ENCODE results near the gene FCHSD2. TPM values are rescaled to one million over a fixed set of nuclear protein-coding genes. Genes with fewer than 3 reads are reported as not detected.

The FCHSD2 gene
- total and polyA plus RNA-seq, 2 donors from 2014 or later: 8.0 to 58.7 TPM

DNA sequence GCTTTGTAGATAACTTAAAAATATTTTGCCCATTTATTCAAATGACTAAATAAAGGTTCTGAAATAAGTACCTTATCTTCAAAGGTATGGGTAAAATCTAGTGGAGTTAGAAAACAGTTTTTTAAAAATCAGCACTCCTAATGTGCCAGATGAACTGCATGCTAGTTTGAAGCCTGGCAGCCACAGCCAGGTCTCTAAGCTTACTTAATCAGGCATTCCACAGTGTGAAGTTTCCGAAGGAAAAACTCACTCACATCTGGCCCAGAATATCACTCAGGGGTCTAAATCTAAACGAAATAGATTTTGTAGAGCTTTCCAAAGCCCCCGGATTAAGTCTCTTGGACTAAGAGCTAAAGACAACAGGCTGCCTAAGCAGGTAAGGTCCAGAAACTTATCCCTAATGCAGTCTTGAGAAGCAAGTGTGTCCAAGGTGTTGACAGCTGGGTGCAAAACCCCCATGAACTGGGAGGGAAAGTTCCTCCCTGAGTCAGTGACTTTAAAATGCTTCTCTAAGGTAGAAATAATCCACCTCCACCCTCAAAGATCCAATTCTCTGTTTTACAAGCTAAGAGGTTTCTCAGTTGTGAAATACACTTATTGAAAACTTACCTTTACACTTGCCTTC lies 157.6 kb downstream of the FCHSD2 start:
- TF ChIP-seq, protein P1, sequence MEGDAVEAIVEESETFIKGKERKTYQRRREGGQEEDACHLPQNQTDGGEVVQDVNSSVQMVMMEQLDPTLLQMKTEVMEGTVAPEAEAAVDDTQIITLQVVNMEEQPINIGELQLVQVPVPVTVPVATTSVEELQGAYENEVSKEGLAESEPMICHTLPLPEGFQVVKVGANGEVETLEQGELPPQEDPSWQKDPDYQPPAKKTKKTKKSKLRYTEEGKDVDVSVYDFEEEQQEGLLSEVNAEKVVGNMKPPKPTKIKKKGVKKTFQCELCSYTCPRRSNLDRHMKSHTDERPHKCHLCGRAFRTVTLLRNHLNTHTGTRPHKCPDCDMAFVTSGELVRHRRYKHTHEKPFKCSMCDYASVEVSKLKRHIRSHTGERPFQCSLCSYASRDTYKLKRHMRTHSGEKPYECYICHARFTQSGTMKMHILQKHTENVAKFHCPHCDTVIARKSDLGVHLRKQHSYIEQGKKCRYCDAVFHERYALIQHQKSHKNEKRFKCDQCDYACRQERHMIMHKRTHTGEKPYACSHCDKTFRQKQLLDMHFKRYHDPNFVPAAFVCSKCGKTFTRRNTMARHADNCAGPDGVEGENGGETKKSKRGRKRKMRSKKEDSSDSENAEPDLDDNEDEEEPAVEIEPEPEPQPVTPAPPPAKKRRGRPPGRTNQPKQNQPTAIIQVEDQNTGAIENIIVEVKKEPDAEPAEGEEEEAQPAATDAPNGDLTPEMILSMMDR (IDR thresholded peaks at IDR 0.05; ENCODE audit: borderline replicate concordance, extremely low read depth, insufficient read depth): no peak
- H3K36me3 ChIP-seq (ENCODE audit: control insufficient read depth in 2 of 3, insufficient read depth in 3 of 3, low read length in 3 of 3): peaks cover 0 to 4% (median 0%) of the 10 kb centered on the region in 3 donors
- no peaks in the 10 kb centered on the region for H3K9me3 ChIP-seq (ENCODE audit: control insufficient read depth in 2 of 3, insufficient read depth in 1 of 3, low read length in 3 of 3)
- intact Hi-C loops (cut with DNase I): no loop called here
- no peak overlapping the region for H3K27ac ChIP-seq (ENCODE audit: low read depth in 2 of 2, low read length in 2 of 2)
- DNase-seq (no peak), FAIRE-seq (no peak)
- no peak overlapping the region for H3K9ac ChIP-seq (ENCODE audit: low read length in 3 of 3)
- no peaks in the 10 kb centered on the region for H3K4me1 ChIP-seq (ENCODE audit: control insufficient read depth in 2 of 3, insufficient read depth in 2 of 3, low read depth in 1 of 3, low read length in 3 of 3)
- H3K27me3 ChIP-seq (ENCODE audit: control insufficient read depth, insufficient read depth, low read length): no peaks in the 10 kb centered on the region
- H3K4me3 ChIP-seq (ENCODE audit: low read length in 3 of 3): no peak overlapping the region

DNA sequence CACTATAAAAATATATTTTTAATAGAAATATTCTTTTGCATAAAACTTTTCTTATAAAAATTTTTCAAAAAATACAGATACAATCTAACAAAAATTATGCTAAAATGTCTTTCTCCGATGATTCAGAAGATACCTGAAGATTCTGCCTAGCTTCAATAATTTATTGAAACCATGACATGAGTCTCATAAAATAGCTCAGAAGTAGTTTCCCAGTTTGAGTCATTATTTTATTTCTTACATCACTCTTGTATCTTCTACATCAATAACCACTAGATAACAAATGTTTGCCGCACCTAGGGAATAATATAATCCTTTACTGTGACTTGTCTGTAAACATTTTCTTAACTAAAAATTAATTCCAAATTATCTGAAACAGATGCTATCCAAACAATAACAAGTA lies 158.6 kb downstream of the FCHSD2 start:
- Histone ChIP-seq H3K27ac (ENCODE audit: low read depth in 2 of 2, low read length in 2 of 2) (no peak overlapping the region), H3K4me3 (ENCODE audit: low read length in 3 of 3) (no peak overlapping the region), H3K9me3 (ENCODE audit: control insufficient read depth in 2 of 3, insufficient read depth in 1 of 3, low read length in 3 of 3) (no peaks in the 10 kb centered on the region), H3K9ac (ENCODE audit: low read length in 3 of 3) (no peak overlapping the region), H3K4me1 (ENCODE audit: control insufficient read depth in 2 of 3, insufficient read depth in 2 of 3, low read depth in 1 of 3, low read length in 3 of 3) (no peaks in the 10 kb centered on the region), H3K36me3 (ENCODE audit: control insufficient read depth in 2 of 3, insufficient read depth in 3 of 3, low read length in 3 of 3) (peaks cover 0 to 4% (median 0%) of the 10 kb centered on the region in 3 donors), H3K27me3 (ENCODE audit: control insufficient read depth, insufficient read depth, low read length) (no peaks in the 10 kb centered on the region)
- FAIRE-seq: peak; percentile 76
- TF ChIP-seq, protein P1 (IDR thresholded peaks at IDR 0.05; ENCODE audit: borderline replicate concordance, extremely low read depth, insufficient read depth): no peak
- intact Hi-C loops (cut with DNase I): no loop called here
- no peak for DNase-seq

DNA sequence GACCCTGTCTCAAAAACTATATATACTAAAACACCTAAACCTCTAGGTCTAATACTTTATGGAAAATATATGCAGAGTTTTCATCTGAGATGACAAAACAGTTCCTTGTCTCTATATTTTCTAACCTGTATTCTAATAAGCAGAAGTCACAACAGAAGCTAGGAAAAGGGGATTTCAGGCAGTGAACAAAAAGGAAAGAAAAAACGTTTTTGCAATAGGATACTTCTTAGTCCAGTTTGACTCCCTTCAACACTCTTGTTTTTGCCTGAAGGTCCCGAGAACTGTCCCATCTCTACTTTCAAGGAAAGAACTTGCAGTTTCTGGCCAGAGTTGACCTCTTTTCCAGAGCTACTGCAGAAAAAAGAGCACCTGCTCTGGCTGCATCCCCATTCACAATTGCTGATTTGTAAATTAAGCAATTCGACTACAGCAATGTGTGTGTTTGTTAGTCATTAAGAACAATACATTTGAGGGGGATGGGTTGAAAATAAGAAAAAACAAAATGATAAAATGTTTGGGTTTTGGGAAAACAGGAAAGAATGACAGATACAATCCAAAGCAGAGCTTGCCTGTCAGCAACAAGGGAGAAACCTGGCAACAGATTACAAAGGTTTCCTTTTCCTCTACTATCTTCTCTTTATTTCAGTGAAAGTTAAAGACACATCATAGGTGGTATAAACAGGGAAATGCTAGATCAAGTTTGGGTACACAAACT lies 160.0 kb downstream of the FCHSD2 start:
- intact Hi-C loops (cut with DNase I): no loop called here
- Histone ChIP-seq H3K4me1 (ENCODE audit: control insufficient read depth in 2 of 3, insufficient read depth in 2 of 3, low read depth in 1 of 3, low read length in 3 of 3) (no peaks in the 10 kb centered on the region), H3K4me3 (ENCODE audit: low read length in 3 of 3) (no peak overlapping the region), H3K27me3 (ENCODE audit: control insufficient read depth, insufficient read depth, low read length) (no peaks in the 10 kb centered on the region), H3K9me3 (ENCODE audit: control insufficient read depth in 2 of 3, insufficient read depth in 1 of 3, low read length in 3 of 3) (no peaks in the 10 kb centered on the region), H3K27ac (ENCODE audit: low read depth in 2 of 2, low read length in 2 of 2) (no peak overlapping the region), H3K9ac (ENCODE audit: low read length in 3 of 3) (no peak overlapping the region), H3K36me3 (ENCODE audit: control insufficient read depth in 2 of 3, insufficient read depth in 3 of 3, low read length in 3 of 3) (peaks cover 0 to 4% (median 0%) of the 10 kb centered on the region in 3 donors)
- DNase-seq (no peak), FAIRE-seq (no peak)
- TF ChIP-seq, protein P1 (IDR thresholded peaks at IDR 0.05; ENCODE audit: borderline replicate concordance, extremely low read depth, insufficient read depth): no peak

Data from kidney (tissue), 14 donors.